ENCODE data around the gene SLC37A2. TPM values are rescaled to one million over a fixed set of nuclear protein-coding genes. Genes with fewer than 3 reads are reported as not detected.

Gene SLC37A2
- total and polyA plus RNA-seq, 2 of the 13 experiments (the other 11 are each of a cell fraction or from before 2014, with no cell fraction given), result 4.6 to 7.1 TPM

DNA sequence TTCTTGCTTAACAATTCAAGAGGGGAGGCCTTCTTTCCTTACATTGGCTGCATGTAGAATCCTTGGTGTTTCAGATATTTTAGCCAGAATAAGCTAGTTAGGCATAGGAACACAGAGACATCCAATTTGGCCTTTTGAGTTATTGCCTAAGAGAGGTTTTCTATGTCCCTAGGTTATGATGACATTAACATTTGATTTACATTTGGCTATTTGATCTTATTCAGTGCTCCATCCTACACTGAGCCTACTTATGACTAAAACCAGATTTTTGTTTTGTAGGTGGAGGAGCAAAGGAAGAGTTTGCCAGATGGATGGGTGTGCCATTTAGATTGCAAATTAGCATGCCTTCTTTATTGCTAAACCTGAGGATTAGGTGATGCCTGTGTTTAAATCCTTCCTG, 11.1 kb upstream of the SLC37A2 start:
- Histone ChIP-seq H3K9me3 (ENCODE audit: low read length) (no peaks in the 10 kb centered on the region), H3K36me3 (replicated peaks in 1 of 2; ENCODE audit: control insufficient read depth in 1 of 2, insufficient read depth in 2 of 2, low read length in 2 of 2) (no peaks in the 10 kb centered on the region), H3K9ac (ENCODE audit: insufficient read depth, low read depth, low read length) (no peak overlapping the region), H3K27ac (ENCODE audit: extremely low read length, insufficient read depth, low read length) (no peak overlapping the region), H3K4me3 (replicated peaks in 1 of 3; ENCODE audit: insufficient read depth in 1 of 3, low read depth in 2 of 3, low read length in 3 of 3) (no peak overlapping the region), H2AFZ (ENCODE audit: low read length) (no peak overlapping the region), H3K4me2 (ENCODE audit: low read depth, low read length) (no peak overlapping the region), H3K79me2 (ENCODE audit: insufficient read depth, low read length) (no peaks in the 10 kb centered on the region), H3K4me1 (ENCODE audit: insufficient read depth, low read length) (peaks cover 5% of the 10 kb centered on the region), H3K27me3 (ENCODE audit: control insufficient read depth in 1 of 2, insufficient read depth in 2 of 2, low read length in 2 of 2) (no peaks in the 10 kb centered on the region), H4K20me1 (ENCODE audit: insufficient read depth, low read length) (no peaks in the 10 kb centered on the region)
- no peak for DNase-seq (ENCODE audit: low spot score)
- no TSS peak for BruUV-seq (replicated peaks)
- POLR2A ChIA-PET, result no interaction called here
- FAIRE-seq, result no peak
- intact Hi-C loops (cut with micrococcal nuclease; ENCODE audit: unreplicated experiment) (no loop called here), in situ Hi-C loops (cut with HindIII; ENCODE audit: extremely low pct_ligation_motif_present, low pct_unique_long_range_greater_than_20kb) (no loop called here)
- TF ChIP-seq MATR3 (CRISPR knock-in tag; IDR thresholded peaks at IDR 0.05) (no peak), MAFF (IDR thresholded peaks at IDR 0.05; ENCODE audit: low read depth, low read length) (no peak), PRMT3 (CRISPR knock-in tag; IDR thresholded peaks at IDR 0.05; ENCODE audit: borderline replicate concordance, low read depth) (no peak), MIER3 (CRISPR knock-in tag; IDR thresholded peaks at IDR 0.05; ENCODE audit: borderline replicate concordance) (no peak)
- TF ChIP-seq, protein P1, sequence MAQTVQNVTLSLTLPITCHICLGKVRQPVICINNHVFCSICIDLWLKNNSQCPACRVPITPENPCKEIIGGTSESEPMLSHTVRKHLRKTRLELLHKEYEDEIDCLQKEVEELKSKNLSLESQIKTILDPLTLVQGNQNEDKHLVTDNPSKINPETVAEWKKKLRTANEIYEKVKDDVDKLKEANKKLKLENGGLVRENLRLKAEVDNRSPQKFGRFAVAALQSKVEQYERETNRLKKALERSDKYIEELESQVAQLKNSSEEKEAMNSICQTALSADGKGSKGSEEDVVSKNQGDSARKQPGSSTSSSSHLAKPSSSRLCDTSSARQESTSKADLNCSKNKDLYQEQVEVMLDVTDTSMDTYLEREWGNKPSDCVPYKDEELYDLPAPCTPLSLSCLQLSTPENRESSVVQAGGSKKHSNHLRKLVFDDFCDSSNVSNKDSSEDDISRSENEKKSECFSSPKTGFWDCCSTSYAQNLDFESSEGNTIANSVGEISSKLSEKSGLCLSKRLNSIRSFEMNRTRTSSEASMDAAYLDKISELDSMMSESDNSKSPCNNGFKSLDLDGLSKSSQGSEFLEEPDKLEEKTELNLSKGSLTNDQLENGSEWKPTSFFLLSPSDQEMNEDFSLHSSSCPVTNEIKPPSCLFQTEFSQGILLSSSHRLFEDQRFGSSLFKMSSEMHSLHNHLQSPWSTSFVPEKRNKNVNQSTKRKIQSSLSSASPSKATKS (CRISPR knock-in tag; IDR thresholded peaks at IDR 0.05), result no peak
- CTCF ChIA-PET (ENCODE audit: low intra/inter-chr PET ratio, low total read pairs), result no interaction called here
- ATAC-seq, result no peak

DNA sequence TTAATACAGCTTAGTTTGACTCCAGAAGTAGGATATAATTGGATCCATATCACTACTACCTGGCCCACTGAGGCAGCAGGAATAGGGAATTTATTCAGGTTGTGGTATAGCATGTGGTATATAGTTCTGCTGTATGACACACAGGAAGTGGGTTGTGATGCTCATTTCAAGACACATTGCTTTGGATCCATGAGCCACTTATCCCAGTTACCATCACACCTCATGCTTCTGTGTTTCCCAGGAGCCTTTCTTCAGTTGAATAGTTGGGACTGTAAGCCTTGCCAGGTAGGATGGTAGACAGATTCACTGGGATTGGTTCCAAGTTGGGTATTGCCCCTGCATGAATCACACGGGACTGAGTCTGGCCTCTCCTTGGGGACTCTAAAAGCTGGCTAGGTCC, 9.9 kb upstream of the SLC37A2 start:
- no peaks in the 10 kb centered on the region for H3K27me3 ChIP-seq (ENCODE audit: control insufficient read depth in 1 of 2, insufficient read depth in 2 of 2, low read length in 2 of 2)
- intact Hi-C loops (cut with micrococcal nuclease; ENCODE audit: unreplicated experiment), result no loop called here
- H3K79me2 ChIP-seq (ENCODE audit: insufficient read depth, low read length), result no peaks in the 10 kb centered on the region
- H3K4me1 ChIP-seq (ENCODE audit: insufficient read depth, low read length), result peaks cover 16% of the 10 kb centered on the region
- no peak overlapping the region for H3K9ac ChIP-seq (ENCODE audit: insufficient read depth, low read depth, low read length)
- H3K36me3 ChIP-seq (replicated peaks in 1 of 2; ENCODE audit: control insufficient read depth in 1 of 2, insufficient read depth in 2 of 2, low read length in 2 of 2), result no peaks in the 10 kb centered on the region
- 100% methylated on average over 1 of the region's 1 CpG for WGBS (ENCODE audit: low lambda C conversion rate)
- H4K20me1 ChIP-seq (ENCODE audit: insufficient read depth, low read length), result no peaks in the 10 kb centered on the region
- no peak overlapping the region for H2AFZ ChIP-seq (ENCODE audit: low read length)
- CTCF ChIA-PET (ENCODE audit: low intra/inter-chr PET ratio, low total read pairs), result no interaction called here
- POLR2A ChIA-PET, result no interaction called here
- BruUV-seq (replicated peaks), result no TSS peak
- H3K4me3 ChIP-seq (replicated peaks in 1 of 3; ENCODE audit: insufficient read depth in 1 of 3, low read depth in 2 of 3, low read length in 3 of 3), result no peak overlapping the region
- no peak overlapping the region for H3K27ac ChIP-seq (ENCODE audit: extremely low read length, insufficient read depth, low read length)
- no peak for ATAC-seq
- H3K4me2 ChIP-seq (ENCODE audit: low read depth, low read length), result no peak overlapping the region
- no peak for FAIRE-seq
- no peak for DNase-seq (ENCODE audit: low spot score)
- in situ Hi-C loops (cut with HindIII; ENCODE audit: extremely low pct_ligation_motif_present, low pct_unique_long_range_greater_than_20kb), result no loop called here
- no peaks in the 10 kb centered on the region for H3K9me3 ChIP-seq (ENCODE audit: low read length)
- no peak for TF ChIP-seq MLXIP (CRISPR knock-in tag; IDR thresholded peaks at IDR 0.05; ENCODE audit: borderline replicate concordance)
- TF ChIP-seq RORA (CRISPR knock-in tag; IDR thresholded peaks at IDR 0.05), result no peak
- no peak for TF ChIP-seq HOXA3 (CRISPR knock-in tag; IDR thresholded peaks at IDR 0.05)
- no peak for TF ChIP-seq THAP8 (CRISPR knock-in tag; IDR thresholded peaks at IDR 0.05; ENCODE audit: borderline replicate concordance)
- no peak for TF ChIP-seq JUNB (CRISPR knock-in tag; IDR thresholded peaks at IDR 0.05; ENCODE audit: borderline replicate concordance)
- no peak for TF ChIP-seq PBX3 (CRISPR knock-in tag; IDR thresholded peaks at IDR 0.05; ENCODE audit: borderline replicate concordance)
